Adipocyte (in vitro differentiated cells): ENCODE measurements around the gene KRT39.
A peak's percentile ranks its signal among the peaks of the same experiment; 100 is the strongest.

Experiments
- DNase-seq: peaks from one replicate; pipeline ENCODE4 v3.0.0-alpha.2; 2015; ENCODE audit warnings: low read depth
- H3K27me3 ChIP-seq: replicated peaks from 2 replicates; pipeline ENCODE4 v1.7.0; 2013; ENCODE audit warnings: mild to moderate bottlenecking, low read length, moderate library complexity; ENCODE audit not compliant: control insufficient read depth, insufficient read depth
- H3K36me3 ChIP-seq: 2 replicates; pipeline ENCODE4 v1.7.0; 2013; ENCODE audit warnings: low read length, mild to moderate bottlenecking, moderate library complexity; ENCODE audit not compliant: control insufficient read depth, insufficient read depth, severe bottlenecking
- H3K4me1 ChIP-seq: 2 replicates; pipeline ENCODE4 v1.7.0; 2013; ENCODE audit warnings: mild to moderate bottlenecking, low read length, moderate library complexity; ENCODE audit not compliant: control insufficient read depth, insufficient read depth
- H3K4me3 ChIP-seq: 2 replicates; pipeline ENCODE4 v1.7.0; 2013; ENCODE audit warnings: mild to moderate bottlenecking, low read length, moderate library complexity
- H3K9ac ChIP-seq: 2 replicates; pipeline ENCODE4 v1.7.0; 2013; ENCODE audit warnings: mild to moderate bottlenecking, low read length, moderate library complexity
- H3K9me3 ChIP-seq: 2 replicates; pipeline ENCODE4 v1.7.0; 2013; ENCODE audit warnings: mild to moderate bottlenecking, low read length, moderate library complexity; ENCODE audit not compliant: control insufficient read depth

Gene KRT39

GRCh38 chr17:40980596-40980995 lies 13.8 kb upstream of the KRT39 start:
- no peak overlapping the region for H3K9ac ChIP-seq
- H3K4me3 ChIP-seq, result peak overlapping the region; percentile 62
- H3K9me3 ChIP-seq, result no peaks in the 10 kb centered on the region
- peaks cover 10% of the 10 kb centered on the region for H3K4me1 ChIP-seq
- no peak for DNase-seq
- no peaks in the 10 kb centered on the region for H3K27me3 ChIP-seq
- H3K36me3 ChIP-seq, result no peaks in the 10 kb centered on the region

GRCh38 chr17:40980117-40980516 lies 13.4 kb upstream of the KRT39 start:
- Histone ChIP-seq H3K9me3 (no peaks in the 10 kb centered on the region), H3K36me3 (no peaks in the 10 kb centered on the region), H3K9ac (no peak overlapping the region), H3K4me1 (peaks cover 10% of the 10 kb centered on the region), H3K27me3 (no peaks in the 10 kb centered on the region), H3K4me3 (no peak overlapping the region)
- no peak for DNase-seq

GRCh38 chr17:40978575-40979151 lies 11.9 kb upstream of the KRT39 start:
- no peak for DNase-seq
- peaks cover 10% of the 10 kb centered on the region for H3K4me1 ChIP-seq
- no peaks in the 10 kb centered on the region for H3K27me3 ChIP-seq
- H3K9me3 ChIP-seq, result no peaks in the 10 kb centered on the region
- no peaks in the 10 kb centered on the region for H3K36me3 ChIP-seq
- no peak overlapping the region for H3K9ac ChIP-seq
- no peak overlapping the region for H3K4me3 ChIP-seq

DNA sequence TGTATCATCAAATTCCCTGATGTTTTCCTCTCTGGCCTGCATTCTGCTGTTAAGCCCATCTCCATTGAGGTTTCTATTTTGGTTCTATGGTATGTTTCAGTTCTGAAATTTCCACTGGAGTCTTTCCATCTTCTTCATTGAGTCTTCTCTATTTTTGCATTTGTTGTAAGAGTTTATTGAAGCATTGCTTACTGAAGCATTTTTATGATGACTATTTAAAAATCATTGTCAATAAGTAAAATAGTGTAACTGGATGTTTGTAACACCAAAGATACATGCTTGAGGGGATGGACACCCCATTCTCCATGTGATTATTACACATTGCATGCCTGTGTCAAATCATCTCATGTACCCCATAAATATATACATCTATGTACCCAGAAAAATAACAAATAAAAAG lies 8.8 kb upstream of the KRT39 start:
- DNase-seq, result no peak
- no peak overlapping the region for H3K4me3 ChIP-seq
- no peak overlapping the region for H3K9ac ChIP-seq

GRCh38 chr17:40974366-40974765 lies 7.6 kb upstream of the KRT39 start:
- DNase-seq, result no peak
- H3K27me3 ChIP-seq, result no peaks in the 10 kb centered on the region
- no peak overlapping the region for H3K4me3 ChIP-seq
- no peaks in the 10 kb centered on the region for H3K36me3 ChIP-seq
- no peak overlapping the region for H3K9ac ChIP-seq
- no peaks in the 10 kb centered on the region for H3K9me3 ChIP-seq
- H3K4me1 ChIP-seq, result no peaks in the 10 kb centered on the region

More for the DNA sequence above, 8.8 kb upstream of the KRT39 start:
- Histone ChIP-seq H3K4me1 (peaks cover 4% of the 10 kb centered on the region), H3K27me3 (no peaks in the 10 kb centered on the region), H3K9me3 (no peaks in the 10 kb centered on the region), H3K36me3 (no peaks in the 10 kb centered on the region)

DNA sequence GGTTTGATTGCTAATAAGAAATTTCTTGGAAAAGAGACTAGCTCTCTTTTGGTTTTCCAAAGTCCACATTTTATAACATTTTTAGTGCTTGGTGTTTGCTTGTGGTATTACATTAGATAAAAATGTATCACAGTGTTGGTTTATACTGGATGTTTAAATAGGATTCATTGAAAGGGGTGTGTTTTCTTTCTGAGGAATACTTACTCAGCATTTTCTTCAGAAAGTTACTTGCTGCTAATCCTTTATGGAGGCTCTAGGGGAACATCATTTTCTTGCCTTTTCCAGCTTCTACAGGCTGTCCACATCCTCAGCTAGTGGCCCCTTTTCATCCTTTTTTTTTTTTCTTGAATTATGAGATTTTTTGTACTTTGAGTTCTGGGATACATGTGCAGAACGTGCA lies 834 bp upstream of the KRT39 start:
- Histone ChIP-seq H3K27me3 (no peaks in the 10 kb centered on the region), H3K9me3 (no peaks in the 10 kb centered on the region), H3K4me3 (no peak overlapping the region)

GRCh38 chr17:40963838-40964237 lies 2.9 kb downstream of the KRT39 start:
- DNase-seq, result peak; percentile 25
- Histone ChIP-seq H3K36me3 (no peaks in the 10 kb centered on the region), H3K27me3 (no peaks in the 10 kb centered on the region), H3K4me3 (no peak overlapping the region), H3K4me1 (no peaks in the 10 kb centered on the region), H3K9ac (no peak overlapping the region), H3K9me3 (no peaks in the 10 kb centered on the region)

More for the DNA sequence above, 834 bp upstream of the KRT39 start:
- Histone ChIP-seq H3K4me1 (no peaks in the 10 kb centered on the region), H3K9ac (no peak overlapping the region), H3K36me3 (no peaks in the 10 kb centered on the region)
- no peak for DNase-seq

DNA sequence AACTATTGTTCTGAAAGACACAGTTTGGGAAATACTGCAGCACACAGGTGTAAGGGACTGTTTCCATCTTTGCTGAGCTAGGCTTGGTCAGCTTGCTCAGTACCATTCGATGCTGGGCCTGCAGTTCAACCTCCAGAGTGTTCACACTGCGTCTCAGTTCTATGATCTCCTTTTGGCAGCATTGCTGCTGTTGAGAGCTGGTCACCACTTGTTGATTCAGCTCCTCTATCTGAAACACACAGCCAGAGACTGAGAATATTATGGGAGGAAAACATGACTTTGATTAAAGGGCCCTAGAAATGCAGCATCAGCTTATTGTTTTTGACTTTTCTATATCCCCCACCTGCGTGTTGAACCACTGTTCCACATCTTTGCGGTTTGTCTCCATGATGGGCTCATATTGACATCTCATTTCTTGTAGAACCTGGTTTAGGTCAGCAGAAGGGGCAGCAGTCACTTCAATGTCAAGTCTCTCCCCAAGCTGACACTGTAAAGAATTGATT lies 4.6 kb downstream of the KRT39 start:
- H3K27me3 ChIP-seq, result no peaks in the 10 kb centered on the region
- H3K4me3 ChIP-seq, result no peak overlapping the region
- peaks cover 5% of the 10 kb centered on the region for H3K4me1 ChIP-seq
- no peak overlapping the region for H3K9ac ChIP-seq
- H3K9me3 ChIP-seq, result no peaks in the 10 kb centered on the region
- no peaks in the 10 kb centered on the region for H3K36me3 ChIP-seq
- no peak for DNase-seq

DNA sequence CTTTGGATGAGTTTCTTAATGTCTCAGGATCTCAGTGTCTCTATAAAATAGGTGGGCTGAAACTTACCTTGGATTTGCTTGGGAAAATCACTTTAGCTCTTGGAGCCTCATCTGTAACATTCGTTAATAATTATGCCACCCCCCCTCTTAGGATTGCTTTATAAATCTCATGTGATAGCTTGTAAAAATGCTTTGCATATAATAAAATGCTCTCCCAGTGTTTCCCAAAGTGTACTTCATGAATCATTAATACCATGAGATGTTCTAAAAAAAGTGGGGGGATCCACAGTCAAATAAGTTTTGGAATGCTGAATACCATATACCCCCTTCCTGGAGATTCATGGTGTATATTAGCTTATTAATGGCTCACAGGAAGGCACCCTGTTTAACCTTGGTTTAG lies 5.2 kb downstream of the KRT39 start:
- no peaks in the 10 kb centered on the region for H3K9me3 ChIP-seq
- H3K27me3 ChIP-seq, result no peaks in the 10 kb centered on the region

DNA sequence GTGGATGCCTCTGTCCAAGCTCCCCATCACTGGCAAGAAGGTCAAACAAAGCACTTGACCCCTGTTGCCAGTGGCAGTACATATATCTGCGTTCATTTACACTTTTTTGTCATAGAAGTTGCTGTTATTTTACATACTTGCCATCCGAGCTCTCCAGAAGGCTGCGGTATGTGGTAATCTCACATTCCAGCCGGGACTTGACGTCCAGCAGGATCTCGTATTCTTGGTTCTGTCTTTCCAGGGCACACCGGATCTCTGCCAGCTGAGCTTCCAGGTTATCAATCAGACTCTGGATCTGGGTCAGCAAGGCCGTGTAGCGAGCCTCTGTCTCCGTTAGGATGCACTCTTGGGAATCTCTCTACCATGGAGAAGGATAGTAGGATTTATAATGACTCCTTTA lies 6.6 kb downstream of the KRT39 start:
- H3K9me3 ChIP-seq, result no peaks in the 10 kb centered on the region
- H3K4me1 ChIP-seq, result peaks cover 12% of the 10 kb centered on the region
- no peak for DNase-seq
- no peak overlapping the region for H3K9ac ChIP-seq
- H3K36me3 ChIP-seq, result no peaks in the 10 kb centered on the region
- no peaks in the 10 kb centered on the region for H3K27me3 ChIP-seq
- no peak overlapping the region for H3K4me3 ChIP-seq

More for the DNA sequence above, 5.2 kb downstream of the KRT39 start:
- no peak for DNase-seq
- Histone ChIP-seq H3K4me3 (no peak overlapping the region), H3K4me1 (peaks cover 10% of the 10 kb centered on the region), H3K36me3 (no peaks in the 10 kb centered on the region), H3K9ac (no peak overlapping the region)

GRCh38 chr17:40958086-40958953 lies 8.4 kb downstream of the KRT39 start:
- Histone ChIP-seq H3K36me3 (no peaks in the 10 kb centered on the region), H3K9me3 (no peaks in the 10 kb centered on the region), H3K9ac (no peak overlapping the region), H3K4me1 (peaks cover 24% of the 10 kb centered on the region), H3K4me3 (no peak overlapping the region), H3K27me3 (no peaks in the 10 kb centered on the region)
- no peak for DNase-seq
